Inflammatory macrophage (primary cell): ENCODE measurements around the gene PREPL.
A peak's percentile ranks its signal among the peaks of the same experiment; 100 is the strongest.
"Not testable (repeated sequence)": the region's sequence is repeated elsewhere in the genome, so short reads cannot be mapped to it uniquely, and the experiment has no call there.

Experiments used
- DNase-seq, 2 donors: peaks; one replicate each; pipeline ENCODE4 v3.0.0-alpha.2; 2020 to 2022

PREPL gene

GRCh38 chr2:44347526-44347925, 13.8 kb downstream of the PREPL start:
- no peak for DNase-seq

- no peak for DNase-seq
These were observed 18.4 kb downstream of the PREPL start for GRCh38 chr2:44342854-44343253.

- no peak for DNase-seq
These were observed 25.3 kb downstream of the PREPL start for GRCh38 chr2:44335806-44336538.

- no peak for DNase-seq
These were observed 27.3 kb downstream of the PREPL start for GRCh38 chr2:44333994-44334393.

GRCh38 chr2:44330801-44331200, 30.5 kb downstream of the PREPL start:
- no peak for DNase-seq

GRCh38 chr2:44329343-44329742, 32.0 kb downstream of the PREPL start:
- no peak for DNase-seq

GRCh38 chr2:44328750-44329149, 32.5 kb downstream of the PREPL start:
- DNase-seq = no peak

- no peak for DNase-seq
These were observed 34.6 kb downstream of the PREPL start for GRCh38 chr2:44326548-44327264.

GRCh38 chr2:44325897-44326296, 35.4 kb downstream of the PREPL start:
- DNase-seq = no peak

- no peak for DNase-seq
These were observed 36.3 kb downstream of the PREPL start for GRCh38 chr2:44324971-44325426.

- DNase-seq = no peak
These were observed 39.9 kb downstream of the PREPL start for GRCh38 chr2:44321360-44321759.

- DNase-seq = no peak
These were observed 40.5 kb downstream of the PREPL start for GRCh38 chr2:44320832-44321231.

GRCh38 chr2:44315945-44316344, 45.3 kb downstream of the PREPL start:
- no peak for DNase-seq

- DNase-seq = peak; percentile 28 to 32
These were observed 46.9 kb downstream of the PREPL start for GRCh38 chr2:44314362-44314761.

- no peak for DNase-seq
These were observed 51.0 kb downstream of the PREPL start for GRCh38 chr2:44310287-44310686.

GRCh38 chr2:44305882-44306281, 55.4 kb downstream of the PREPL start:
- no peak for DNase-seq

GRCh38 chr2:44304258-44304657, 57.0 kb downstream of the PREPL start:
- no peak for DNase-seq

- DNase-seq = not testable (repeated sequence)
These were observed 57.5 kb downstream of the PREPL start for GRCh38 chr2:44303766-44304165.

GRCh38 chr2:44301111-44301510, 60.2 kb downstream of the PREPL start:
- DNase-seq = no peak

GRCh38 chr2:44299635-44300034, 61.7 kb downstream of the PREPL start:
- no peak for DNase-seq

- no peak for DNase-seq
These were observed 63.9 kb downstream of the PREPL start for GRCh38 chr2:44297431-44297830.

- no peak for DNase-seq
These were observed 64.6 kb downstream of the PREPL start for GRCh38 chr2:44296653-44297052.

GRCh38 chr2:44295633-44296359, 65.5 kb downstream of the PREPL start:
- no peak for DNase-seq

GRCh38 chr2:44295113-44295512, 66.2 kb downstream of the PREPL start:
- DNase-seq = no peak
